Measurements from ENCODE around the gene BACE2.

DNA sequence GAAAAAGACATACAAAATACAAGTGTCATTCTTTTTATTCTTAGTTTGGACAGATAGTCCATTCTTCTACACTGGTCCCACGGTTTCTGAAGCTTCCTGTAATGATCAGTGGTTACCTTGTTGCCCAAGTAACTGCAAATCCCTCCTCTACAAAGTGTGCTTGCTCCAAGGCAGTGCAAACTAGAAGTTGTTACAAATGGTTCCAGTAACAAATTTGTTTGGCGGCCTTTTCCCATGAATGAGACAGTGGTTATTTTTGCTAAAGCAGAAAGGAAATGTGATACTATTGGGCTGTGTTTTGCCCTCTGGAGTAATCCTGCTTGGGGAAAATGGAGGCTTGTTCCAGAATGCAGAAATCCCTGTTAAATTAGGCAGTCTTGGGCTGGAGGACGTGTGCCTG is 8.9 kb downstream of the BACE2 start:
- no peak for TF ChIP-seq POLR2A (IDR thresholded peaks at IDR 0.05)
- TF ChIP-seq, protein P1, sequence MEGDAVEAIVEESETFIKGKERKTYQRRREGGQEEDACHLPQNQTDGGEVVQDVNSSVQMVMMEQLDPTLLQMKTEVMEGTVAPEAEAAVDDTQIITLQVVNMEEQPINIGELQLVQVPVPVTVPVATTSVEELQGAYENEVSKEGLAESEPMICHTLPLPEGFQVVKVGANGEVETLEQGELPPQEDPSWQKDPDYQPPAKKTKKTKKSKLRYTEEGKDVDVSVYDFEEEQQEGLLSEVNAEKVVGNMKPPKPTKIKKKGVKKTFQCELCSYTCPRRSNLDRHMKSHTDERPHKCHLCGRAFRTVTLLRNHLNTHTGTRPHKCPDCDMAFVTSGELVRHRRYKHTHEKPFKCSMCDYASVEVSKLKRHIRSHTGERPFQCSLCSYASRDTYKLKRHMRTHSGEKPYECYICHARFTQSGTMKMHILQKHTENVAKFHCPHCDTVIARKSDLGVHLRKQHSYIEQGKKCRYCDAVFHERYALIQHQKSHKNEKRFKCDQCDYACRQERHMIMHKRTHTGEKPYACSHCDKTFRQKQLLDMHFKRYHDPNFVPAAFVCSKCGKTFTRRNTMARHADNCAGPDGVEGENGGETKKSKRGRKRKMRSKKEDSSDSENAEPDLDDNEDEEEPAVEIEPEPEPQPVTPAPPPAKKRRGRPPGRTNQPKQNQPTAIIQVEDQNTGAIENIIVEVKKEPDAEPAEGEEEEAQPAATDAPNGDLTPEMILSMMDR (IDR thresholded peaks at IDR 0.05), result no peak
